Measurements from ENCODE around the gene CYBC1. TPM values are rescaled to one million over a fixed set of nuclear protein-coding genes. Genes with fewer than 3 reads are reported as not detected.

Gene CYBC1
- total RNA-seq, 1 experiment from 2014 or later = 95.4 TPM

GRCh38 chr17:82438401-82439193, 12.0 kb downstream of the CYBC1 start:
- POLR2A ChIA-PET = no interaction called here
- Histone ChIP-seq H3K27ac (ENCODE audit: low read depth, low read length) (no peak overlapping the region), H4K20me1 (ENCODE audit: insufficient read depth) (no peaks in the 10 kb centered on the region), H3K4me3 (replicated peaks in 1 of 2; ENCODE audit: low read depth in 1 of 2, low read length in 2 of 2) (no peak overlapping the region), H3K27me3 (ENCODE audit: insufficient read depth, low read length) (no peaks in the 10 kb centered on the region), H3K9me3 (ENCODE audit: control insufficient read depth in 1 of 2, insufficient read depth in 1 of 2, low read depth in 1 of 2, low read length in 2 of 2) (no peaks in the 10 kb centered on the region), H3K4me1 (ENCODE audit: control insufficient read depth in 1 of 2, insufficient read depth in 2 of 2, low read length in 2 of 2) (no peaks in the 10 kb centered on the region), H3K36me3 (ENCODE audit: control insufficient read depth in 1 of 2, insufficient read depth in 2 of 2, low read length in 2 of 2) (0 out of 4 replicates have a peak, but pooled peaks cover 2 to 11% of the 10 kb centered on the region in 2 experiments), H3K9me2 (ENCODE audit: insufficient read depth) (no peaks in the 10 kb centered on the region), H3K4me2 (ENCODE audit: low read length) (no peak overlapping the region), H3K9ac (ENCODE audit: low read length) (no peak overlapping the region), H3K79me2 (ENCODE audit: insufficient read depth, low read length) (no peaks in the 10 kb centered on the region), H2AFZ (ENCODE audit: low read depth, low read length, poor library complexity, severe bottlenecking) (no peak overlapping the region)
- DNase-seq (ENCODE audit: low read depth, low spot score) (no peak), ATAC-seq (no peak)
- BruUV-seq (replicated peaks) = no TSS peak
- CTCF ChIA-PET = interaction anchor here (0.6 kb wide), 1 partner anchor 115 kb away, joined by 3 read pairs; no protein-coding TSS in a partner anchor
- RAD21 ChIA-PET (ENCODE audit: low non-redundant PET in 1 of 2, low total read pairs in 2 of 2, uncharacterized antibody in 2 of 2, unreplicated experiment in 2 of 2) = no interaction called here
- intact Hi-C loops (cut with micrococcal nuclease) = no loop called here
- TF ChIP-seq ZFX (IDR thresholded peaks at IDR 0.05) = no peak
- TF ChIP-seq YY1 (IDR thresholded peaks at IDR 0.05; ENCODE audit: extremely low read depth, insufficient replicate concordance, low read depth, low read length) = no peak
- no peak for TF ChIP-seq RAD21 (IDR thresholded peaks at IDR 0.05; ENCODE audit: low read depth)
- TF ChIP-seq, protein P1, sequence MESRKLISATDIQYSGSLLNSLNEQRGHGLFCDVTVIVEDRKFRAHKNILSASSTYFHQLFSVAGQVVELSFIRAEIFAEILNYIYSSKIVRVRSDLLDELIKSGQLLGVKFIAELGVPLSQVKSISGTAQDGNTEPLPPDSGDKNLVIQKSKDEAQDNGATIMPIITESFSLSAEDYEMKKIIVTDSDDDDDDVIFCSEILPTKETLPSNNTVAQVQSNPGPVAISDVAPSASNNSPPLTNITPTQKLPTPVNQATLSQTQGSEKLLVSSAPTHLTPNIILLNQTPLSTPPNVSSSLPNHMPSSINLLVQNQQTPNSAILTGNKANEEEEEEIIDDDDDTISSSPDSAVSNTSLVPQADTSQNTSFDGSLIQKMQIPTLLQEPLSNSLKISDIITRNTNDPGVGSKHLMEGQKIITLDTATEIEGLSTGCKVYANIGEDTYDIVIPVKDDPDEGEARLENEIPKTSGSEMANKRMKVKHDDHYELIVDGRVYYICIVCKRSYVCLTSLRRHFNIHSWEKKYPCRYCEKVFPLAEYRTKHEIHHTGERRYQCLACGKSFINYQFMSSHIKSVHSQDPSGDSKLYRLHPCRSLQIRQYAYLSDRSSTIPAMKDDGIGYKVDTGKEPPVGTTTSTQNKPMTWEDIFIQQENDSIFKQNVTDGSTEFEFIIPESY (IDR thresholded peaks at IDR 0.05; ENCODE audit: extremely low read depth, insufficient replicate concordance, low read length) = no peak
- TF ChIP-seq, protein P2, sequence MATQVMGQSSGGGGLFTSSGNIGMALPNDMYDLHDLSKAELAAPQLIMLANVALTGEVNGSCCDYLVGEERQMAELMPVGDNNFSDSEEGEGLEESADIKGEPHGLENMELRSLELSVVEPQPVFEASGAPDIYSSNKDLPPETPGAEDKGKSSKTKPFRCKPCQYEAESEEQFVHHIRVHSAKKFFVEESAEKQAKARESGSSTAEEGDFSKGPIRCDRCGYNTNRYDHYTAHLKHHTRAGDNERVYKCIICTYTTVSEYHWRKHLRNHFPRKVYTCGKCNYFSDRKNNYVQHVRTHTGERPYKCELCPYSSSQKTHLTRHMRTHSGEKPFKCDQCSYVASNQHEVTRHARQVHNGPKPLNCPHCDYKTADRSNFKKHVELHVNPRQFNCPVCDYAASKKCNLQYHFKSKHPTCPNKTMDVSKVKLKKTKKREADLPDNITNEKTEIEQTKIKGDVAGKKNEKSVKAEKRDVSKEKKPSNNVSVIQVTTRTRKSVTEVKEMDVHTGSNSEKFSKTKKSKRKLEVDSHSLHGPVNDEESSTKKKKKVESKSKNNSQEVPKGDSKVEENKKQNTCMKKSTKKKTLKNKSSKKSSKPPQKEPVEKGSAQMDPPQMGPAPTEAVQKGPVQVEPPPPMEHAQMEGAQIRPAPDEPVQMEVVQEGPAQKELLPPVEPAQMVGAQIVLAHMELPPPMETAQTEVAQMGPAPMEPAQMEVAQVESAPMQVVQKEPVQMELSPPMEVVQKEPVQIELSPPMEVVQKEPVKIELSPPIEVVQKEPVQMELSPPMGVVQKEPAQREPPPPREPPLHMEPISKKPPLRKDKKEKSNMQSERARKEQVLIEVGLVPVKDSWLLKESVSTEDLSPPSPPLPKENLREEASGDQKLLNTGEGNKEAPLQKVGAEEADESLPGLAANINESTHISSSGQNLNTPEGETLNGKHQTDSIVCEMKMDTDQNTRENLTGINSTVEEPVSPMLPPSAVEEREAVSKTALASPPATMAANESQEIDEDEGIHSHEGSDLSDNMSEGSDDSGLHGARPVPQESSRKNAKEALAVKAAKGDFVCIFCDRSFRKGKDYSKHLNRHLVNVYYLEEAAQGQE (IDR thresholded peaks at IDR 0.05; ENCODE audit: low read depth) = no peak
- no peak for TF ChIP-seq POLR2A (IDR thresholded peaks at IDR 0.05; ENCODE audit: borderline replicate concordance, extremely low read depth, insufficient read depth, insufficient read length)
- no peak for TF ChIP-seq ELF1 (IDR thresholded peaks at IDR 0.05; ENCODE audit: borderline replicate concordance, low read depth)
- TF ChIP-seq FOSL1 (IDR thresholded peaks at IDR 0.05; ENCODE audit: low read depth) = no peak
- TF ChIP-seq EGR1 (IDR thresholded peaks at IDR 0.05; ENCODE audit: low read depth) = no peak
- TF ChIP-seq JUND (IDR thresholded peaks at IDR 0.05) = no peak
- no peak for TF ChIP-seq EZH2phosphoT487 (IDR thresholded peaks at IDR 0.05; ENCODE audit: borderline replicate concordance)
- no peak for TF ChIP-seq CBX3 (IDR thresholded peaks at IDR 0.05; ENCODE audit: low read depth)
- TF ChIP-seq POLR2AphosphoS5 (IDR thresholded peaks at IDR 0.05; ENCODE audit: low read depth, low read length) = no peak
- no peak for TF ChIP-seq CEBPB (IDR thresholded peaks at IDR 0.05; ENCODE audit: low read depth)
- TF ChIP-seq SP1 (IDR thresholded peaks at IDR 0.05; ENCODE audit: low read depth) = no peak
- TF ChIP-seq, protein P3, sequence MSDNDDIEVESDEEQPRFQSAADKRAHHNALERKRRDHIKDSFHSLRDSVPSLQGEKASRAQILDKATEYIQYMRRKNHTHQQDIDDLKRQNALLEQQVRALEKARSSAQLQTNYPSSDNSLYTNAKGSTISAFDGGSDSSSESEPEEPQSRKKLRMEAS (IDR thresholded peaks at IDR 0.05) = no peak
- no peak for TF ChIP-seq ZNF274 (IDR thresholded peaks at IDR 0.05; ENCODE audit: low read depth, low read length)
- no peak for TF ChIP-seq TCF7L2 (IDR thresholded peaks at IDR 0.05; ENCODE audit: borderline replicate concordance, extremely low read depth, insufficient read depth, insufficient read length)
- no peak for TF ChIP-seq ATF3 (IDR thresholded peaks at IDR 0.05)
- no peak for TF ChIP-seq CTCF (IDR thresholded peaks at IDR 0.05 in 2 of 3, conservative IDR thresholded peaks at IDR 0.05 in 1 of 3; ENCODE audit: borderline replicate concordance in 1 of 3, insufficient read depth in 1 of 3, low read depth in 2 of 3, low read length in 2 of 3)

Measured in HCT116 (cell line).